Muscle layer of duodenum (tissue), 2 donors: ENCODE measurements around the gene SCN2B.
"Not testable (repeated sequence)": the region's sequence is repeated elsewhere in the genome, so short reads cannot be mapped to it uniquely, and the experiment has no call there.

Experiments
- H3K27ac ChIP-seq: one replicate; pipeline ENCODE4 v1.7.0; 2013; ENCODE audit warnings: mild to moderate bottlenecking, low read length
- H3K27me3 ChIP-seq: one replicate; pipeline ENCODE4 v1.7.0; 2013; ENCODE audit warnings: low read depth, mild to moderate bottlenecking, control low read depth, low read length
- H3K36me3 ChIP-seq, 2 donors: one replicate each; pipeline ENCODE4 v1.7.0; 2013; ENCODE audit warnings: low read length in 2 of 2, control low read depth in 1 of 2, mild to moderate bottlenecking in 1 of 2; ENCODE audit not compliant: insufficient read depth in 2 of 2, control insufficient read depth in 1 of 2
- H3K4me1 ChIP-seq, 2 donors: one replicate each; pipeline ENCODE4 v1.7.0; 2013; ENCODE audit warnings: low read length in 2 of 2, mild to moderate bottlenecking in 2 of 2, control low read depth in 1 of 2, moderate library complexity in 1 of 2; ENCODE audit not compliant: insufficient read depth in 2 of 2, control insufficient read depth in 1 of 2
- H3K4me3 ChIP-seq, 2 donors: one replicate each; pipeline ENCODE4 v1.7.0; 2013; ENCODE audit warnings: low read length in 2 of 2, low read depth in 1 of 2, mild to moderate bottlenecking in 1 of 2
- H3K9me3 ChIP-seq, 2 donors: one replicate each; pipeline ENCODE4 v1.7.0; 2013; ENCODE audit warnings: low read length in 2 of 2, control low read depth in 1 of 2, mild to moderate bottlenecking in 1 of 2; ENCODE audit not compliant: control insufficient read depth in 1 of 2
- donor health status: healthy.

Gene SCN2B

GRCh38 chr11:118190942-118191506, 14.6 kb upstream of the SCN2B start:
- not testable (repeated sequence) for H3K9me3 ChIP-seq, H3K27me3 ChIP-seq, H3K27ac ChIP-seq, H3K4me3 ChIP-seq, H3K36me3 ChIP-seq
- peaks cover 10 to 15% of the 10 kb centered on the region in 2 donors for H3K4me1 ChIP-seq

GRCh38 chr11:118186346-118187107, 10.1 kb upstream of the SCN2B start:
- H3K36me3 ChIP-seq: no peaks in the 10 kb centered on the region
- H3K4me3 ChIP-seq: no peak overlapping the region
- no peaks in the 10 kb centered on the region for H3K27me3 ChIP-seq
- no peaks in the 10 kb centered on the region for H3K9me3 ChIP-seq
- H3K4me1 ChIP-seq: peaks cover 0 to 5% of the 10 kb centered on the region in 2 donors
- no peak overlapping the region for H3K27ac ChIP-seq

- H3K27ac ChIP-seq: no peak overlapping the region
Observed at GRCh38 chr11:118184784-118185579, 8.5 kb upstream of the SCN2B start.

GRCh38 chr11:118183691-118184090, 7.3 kb upstream of the SCN2B start:
- H3K27ac ChIP-seq, H3K36me3 ChIP-seq, H3K9me3 ChIP-seq, H3K4me3 ChIP-seq, H3K27me3 ChIP-seq: not testable (repeated sequence)
- peaks cover 0 to 20% of the 10 kb centered on the region in 2 donors for H3K4me1 ChIP-seq

More at GRCh38 chr11:118184784-118185579, 8.5 kb upstream of the SCN2B start:
- no peak overlapping the region for H3K4me3 ChIP-seq
- H3K36me3 ChIP-seq: no peaks in the 10 kb centered on the region
- peaks cover 0 to 16% of the 10 kb centered on the region in 2 donors for H3K4me1 ChIP-seq
- H3K9me3 ChIP-seq: no peaks in the 10 kb centered on the region
- no peaks in the 10 kb centered on the region for H3K27me3 ChIP-seq

- Histone ChIP-seq H3K4me1 (peaks cover 0 to 27% of the 10 kb centered on the region in 2 donors), H3K27me3 (no peaks in the 10 kb centered on the region), H3K36me3 (no peaks in the 10 kb centered on the region), H3K27ac (no peak overlapping the region), H3K4me3 (peak overlapping the region in 1 of 2 donors; percentile 37), H3K9me3 (no peaks in the 10 kb centered on the region)
Observed at GRCh38 chr11:118180300-118180703, 3.9 kb upstream of the SCN2B start.

GRCh38 chr11:118176778-118177134, 317 bp upstream of the SCN2B start:
- Histone ChIP-seq H3K27me3 (no peaks in the 10 kb centered on the region), H3K27ac (no peak overlapping the region), H3K9me3 (no peaks in the 10 kb centered on the region), H3K36me3 (no peaks in the 10 kb centered on the region), H3K4me3 (peak overlapping the region in 1 of 2 donors; percentile 65), H3K4me1 (peaks cover 0 to 32% of the 10 kb centered on the region in 2 donors)

GRCh38 chr11:118175031-118175992, 1.1 kb downstream of the SCN2B start:
- H3K4me3 ChIP-seq: peak overlapping the region; percentile 65 to 77
- H3K27ac ChIP-seq: peak overlapping the region; percentile 23
- no peaks in the 10 kb centered on the region for H3K36me3 ChIP-seq
- no peaks in the 10 kb centered on the region for H3K9me3 ChIP-seq
- H3K27me3 ChIP-seq: no peaks in the 10 kb centered on the region
- peaks cover 0 to 37% of the 10 kb centered on the region in 2 donors for H3K4me1 ChIP-seq

- no peaks in the 10 kb centered on the region for H3K27me3 ChIP-seq
- H3K27ac ChIP-seq: no peak overlapping the region
- peaks cover 0 to 30% of the 10 kb centered on the region in 2 donors for H3K4me1 ChIP-seq
- H3K9me3 ChIP-seq: no peaks in the 10 kb centered on the region
- no peak overlapping the region for H3K4me3 ChIP-seq
- H3K36me3 ChIP-seq: no peaks in the 10 kb centered on the region
Observed at GRCh38 chr11:118174006-118174567, 2.4 kb downstream of the SCN2B start.

- Histone ChIP-seq H3K9me3 (no peaks in the 10 kb centered on the region), H3K27me3 (no peaks in the 10 kb centered on the region), H3K36me3 (no peaks in the 10 kb centered on the region), H3K4me3 (no peak overlapping the region), H3K4me1 (peaks cover 0 to 30% of the 10 kb centered on the region in 2 donors), H3K27ac (no peak overlapping the region)
Observed at GRCh38 chr11:118172356-118172755, 4.1 kb downstream of the SCN2B start.

- Histone ChIP-seq H3K27ac (no peak overlapping the region), H3K27me3 (no peaks in the 10 kb centered on the region), H3K4me3 (peak overlapping the region in 1 of 2 donors; percentile 20)
Observed at GRCh38 chr11:118171269-118172062, 5.0 kb downstream of the SCN2B start.

More at GRCh38 chr11:118171269-118172062, 5.0 kb downstream of the SCN2B start:
- no peaks in the 10 kb centered on the region for H3K9me3 ChIP-seq
- no peaks in the 10 kb centered on the region for H3K36me3 ChIP-seq
- peaks cover 0 to 29% of the 10 kb centered on the region in 2 donors for H3K4me1 ChIP-seq
